Trophoblast cell (in vitro differentiated cells and primary cell): Measurements from ENCODE around the gene CHTF18.
A peak's percentile ranks its signal among the peaks of the same experiment; 100 is the strongest.

ENCODE experiments used
- DNase-seq, 2 donors: peaks; one replicate each; pipeline ENCODE4 v3.0.0-alpha.2; 2016
- H2AFZ ChIP-seq: 2 replicates; pipeline ENCODE4 v1.6.1; 2013; ENCODE audit warnings: low read length, moderate library complexity, mild to moderate bottlenecking; ENCODE audit not compliant: insufficient read depth, poor library complexity
- H2AK5ac ChIP-seq: 2 replicates; pipeline ENCODE4 v1.6.1; 2013; ENCODE audit warnings: mild to moderate bottlenecking, low read length
- H2BK120ac ChIP-seq: 2 replicates; pipeline ENCODE4 v1.6.1; 2013; ENCODE audit warnings: low read length, mild to moderate bottlenecking, moderate library complexity; ENCODE audit not compliant: insufficient read depth, poor library complexity
- H2BK12ac ChIP-seq: 2 replicates; pipeline ENCODE4 v1.6.1; 2013; ENCODE audit warnings: mild to moderate bottlenecking, low read length, moderate library complexity
- H2BK5ac ChIP-seq: 2 replicates; pipeline ENCODE4 v1.6.1; 2013; ENCODE audit warnings: low read length, low read depth, moderate library complexity, mild to moderate bottlenecking; ENCODE audit not compliant: poor library complexity
- H3K14ac ChIP-seq: 2 replicates; pipeline ENCODE4 v1.6.1; 2013; ENCODE audit warnings: mild to moderate bottlenecking, low read length
- H3K18ac ChIP-seq: 2 replicates; pipeline ENCODE4 v1.6.1; 2013; ENCODE audit warnings: mild to moderate bottlenecking, low read length
- H3K23ac ChIP-seq: 2 replicates; pipeline ENCODE4 v1.6.1; 2013; ENCODE audit warnings: low read length
- H3K27ac ChIP-seq: 2 replicates; pipeline ENCODE4 v1.5.1; 2013; ENCODE audit warnings: low read depth, mild to moderate bottlenecking, inconsistent platforms, low read length, moderate library complexity
- H3K27me3 ChIP-seq: 2 replicates; pipeline ENCODE4 v1.6.1; 2013; ENCODE audit warnings: inconsistent platforms, mild to moderate bottlenecking, low read length, moderate library complexity; ENCODE audit not compliant: insufficient read depth
- H3K36me3 ChIP-seq, 2 experiments: 1 replicate in 1 of 2; 2 replicates in 1 of 2; pipeline ENCODE4 v1.6.1; 2013; ENCODE audit warnings: low read length in 2 of 2, mild to moderate bottlenecking in 2 of 2, moderate library complexity in 1 of 2; ENCODE audit not compliant: insufficient read depth in 2 of 2, control insufficient read depth in 1 of 2
- H3K4ac ChIP-seq: 2 replicates; pipeline ENCODE4 v1.6.1; 2013; ENCODE audit warnings: low read depth, mild to moderate bottlenecking, low read length, moderate library complexity
- H3K4me1 ChIP-seq, 2 experiments: 1 replicate in 1 of 2; 2 replicates in 1 of 2; pipeline ENCODE4 v1.6.1; 2013; ENCODE audit warnings: low read length in 2 of 2, mild to moderate bottlenecking in 2 of 2, moderate library complexity in 1 of 2; ENCODE audit not compliant: insufficient read depth in 2 of 2, control insufficient read depth in 1 of 2
- H3K4me2 ChIP-seq: 2 replicates; pipeline ENCODE4 v1.6.1; 2013; ENCODE audit warnings: inconsistent platforms, mild to moderate bottlenecking, low read length, moderate library complexity
- H3K4me3 ChIP-seq: 2 replicates; pipeline ENCODE4 v1.5.1; 2013; ENCODE audit warnings: mild to moderate bottlenecking, low read depth, low read length, inconsistent platforms
- H3K79me1 ChIP-seq: one replicate; pipeline ENCODE4 v1.6.1; 2013; ENCODE audit warnings: low read length
- H3K79me2 ChIP-seq: 2 replicates; pipeline ENCODE4 v1.6.1; 2013; ENCODE audit warnings: low read length, mild to moderate bottlenecking; ENCODE audit not compliant: control insufficient read depth, insufficient read depth, poor library complexity
- H3K9ac ChIP-seq: 2 replicates; pipeline ENCODE4 v1.6.1; 2013; ENCODE audit warnings: mild to moderate bottlenecking, low read length
- H3K9me3 ChIP-seq: 2 replicates; pipeline ENCODE4 v1.6.1; 2013; ENCODE audit warnings: low read depth, mild to moderate bottlenecking, control low read depth, inconsistent platforms, low read length; ENCODE audit not compliant: insufficient read depth
- H4K12ac ChIP-seq: 2 replicates; pipeline ENCODE4 v1.6.1; 2013; ENCODE audit warnings: low read depth, mild to moderate bottlenecking, low read length, moderate library complexity
- H4K8ac ChIP-seq: 2 replicates; pipeline ENCODE4 v1.6.1; 2013; ENCODE audit warnings: low read depth, mild to moderate bottlenecking, low read length, moderate library complexity
- H4K91ac ChIP-seq: one replicate; pipeline ENCODE4 v1.6.1; 2013; ENCODE audit warnings: low read depth, mild to moderate bottlenecking, low read length, moderate library complexity
- WGBS: extraction: QIAGEN DNeasy Blood & Tissue Kit; methylation state at CpG from one replicate; pipeline ENCODE4 v1.1.7; 2013; ENCODE audit warnings: missing lambda C conversion rate; ENCODE audit not compliant: insufficient read length, insufficient coverage; ENCODE audit errors: extremely low coverage; 5-methylcytosine and 5-hydroxymethylcytosine counted together

Gene CHTF18

DNA sequence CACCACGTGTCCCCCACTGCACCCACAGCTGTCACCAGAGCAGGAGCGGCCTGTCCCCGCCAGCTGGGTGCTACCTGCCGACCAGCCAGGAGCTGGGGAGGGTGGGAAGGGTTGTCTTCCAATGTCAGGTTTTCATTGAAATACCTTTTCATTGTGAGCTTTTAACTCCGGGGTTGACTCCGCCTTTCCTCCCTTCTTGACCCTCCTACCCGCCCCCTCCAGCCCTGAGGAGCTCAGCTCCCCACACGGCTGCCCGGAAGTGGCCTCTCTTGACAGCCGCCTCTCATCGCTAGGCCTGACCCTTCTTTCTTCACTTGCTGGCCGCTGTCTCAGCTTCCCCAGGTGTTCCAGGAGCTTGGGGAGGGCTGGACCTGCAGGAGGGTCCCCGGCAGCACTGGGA, 33.3 kb downstream of the CHTF18 start:
- Histone ChIP-seq H2BK5ac (no peak overlapping the region), H2BK120ac (no peak overlapping the region), H4K8ac (no peak overlapping the region), H3K36me3 (no peaks in the 10 kb centered on the region), H3K9me3 (peaks cover 34% of the 10 kb centered on the region), H3K4me3 (no peak overlapping the region), H2BK12ac (no peak overlapping the region), H3K79me1 (no peaks in the 10 kb centered on the region), H3K4me2 (no peak overlapping the region), H3K79me2 (no peaks in the 10 kb centered on the region), H3K27ac (no peak overlapping the region), H3K23ac (no peak overlapping the region), H3K9ac (no peak overlapping the region), H3K27me3 (no peaks in the 10 kb centered on the region), H3K4ac (no peak overlapping the region), H3K14ac (no peak overlapping the region), H4K12ac (no peak overlapping the region), H4K91ac (no peak overlapping the region), H2AK5ac (no peak overlapping the region), H2AFZ (no peak overlapping the region), H3K4me1 (no peaks in the 10 kb centered on the region), H3K18ac (no peak overlapping the region)
- DNase-seq: no peak
- WGBS: no CpG with 5 or more reads among the region's 13 CpGs

DNA sequence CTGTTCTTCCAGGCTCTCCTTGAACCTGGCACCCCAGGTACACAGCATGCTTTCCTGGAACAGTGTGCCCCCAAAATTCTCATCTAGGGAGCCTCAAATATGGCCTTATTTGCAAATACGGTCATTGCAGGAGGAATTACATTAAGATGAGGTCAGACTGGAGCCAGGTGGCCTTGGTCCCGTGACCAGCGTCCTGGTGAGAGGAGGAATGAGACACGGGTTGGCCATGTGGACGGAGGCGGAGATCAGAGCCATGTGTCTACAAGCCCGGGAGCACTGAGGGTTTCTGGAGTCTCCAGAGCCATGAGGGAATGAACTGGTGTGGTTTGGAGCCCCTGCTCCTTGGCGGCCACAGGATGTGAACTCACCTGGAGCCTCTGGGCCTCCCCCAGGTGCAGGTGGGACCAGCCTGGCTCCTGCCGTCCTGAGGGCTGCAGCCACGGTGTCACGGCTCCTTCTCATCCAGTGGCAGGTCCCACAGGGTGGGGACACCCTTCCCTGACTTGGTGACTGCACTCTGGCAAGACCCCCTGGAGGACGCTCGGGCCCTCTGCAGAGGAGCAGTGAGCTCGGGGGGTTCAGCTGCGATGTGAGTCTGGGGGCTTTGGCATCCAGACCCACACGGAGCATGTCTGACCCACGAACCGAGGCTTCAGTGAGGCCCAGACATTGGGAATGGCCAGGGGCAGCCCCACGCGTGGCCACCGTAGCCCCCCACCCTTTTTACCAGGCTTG, 33.9 kb downstream of the CHTF18 start:
- Histone ChIP-seq H3K4ac (no peak overlapping the region), H4K8ac (no peak overlapping the region), H3K36me3 (no peaks in the 10 kb centered on the region), H3K9ac (no peak overlapping the region), H2AFZ (no peak overlapping the region), H3K9me3 (peaks cover 34% of the 10 kb centered on the region), H2BK12ac (no peak overlapping the region), H4K91ac (no peak overlapping the region), H3K4me2 (no peak overlapping the region), H3K79me2 (no peaks in the 10 kb centered on the region), H3K27me3 (no peaks in the 10 kb centered on the region), H2BK120ac (no peak overlapping the region), H2AK5ac (no peak overlapping the region), H3K23ac (no peak overlapping the region), H3K4me1 (no peaks in the 10 kb centered on the region), H3K18ac (no peak overlapping the region), H3K14ac (no peak overlapping the region), H3K27ac (no peak overlapping the region), H3K4me3 (no peak overlapping the region), H3K79me1 (no peaks in the 10 kb centered on the region), H2BK5ac (no peak overlapping the region), H4K12ac (no peak overlapping the region)
- DNase-seq: no peak
- no CpG with 5 or more reads among the region's 21 CpGs for WGBS

DNA sequence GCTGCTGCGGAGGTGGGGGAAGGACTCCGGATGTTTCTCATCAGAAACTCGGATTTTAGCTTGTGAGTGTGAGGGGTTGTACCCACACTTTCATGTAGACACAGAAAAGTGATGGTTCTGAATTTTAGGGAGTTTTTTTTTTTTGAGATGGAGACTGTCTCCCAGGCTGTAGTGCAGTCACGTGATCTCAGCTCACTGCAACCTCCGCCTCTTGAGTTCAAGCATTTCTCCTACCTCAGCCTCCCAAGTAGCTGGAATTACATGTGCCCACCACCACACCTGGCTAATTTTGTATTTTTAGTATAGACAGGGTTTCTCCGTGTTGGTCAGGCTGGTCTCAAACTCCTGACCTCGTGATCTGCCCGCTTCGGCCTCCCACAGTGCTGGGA, 34.5 kb downstream of the CHTF18 start:
- Histone ChIP-seq H3K36me3 (no peaks in the 10 kb centered on the region), H4K91ac (no peak overlapping the region), H3K14ac (no peak overlapping the region), H2BK120ac (no peak overlapping the region), H3K23ac (no peak overlapping the region), H3K4ac (no peak overlapping the region), H3K9ac (no peak overlapping the region), H3K9me3 (peaks cover 36% of the 10 kb centered on the region), H3K4me1 (no peaks in the 10 kb centered on the region), H3K18ac (no peak overlapping the region), H3K27me3 (no peaks in the 10 kb centered on the region), H4K12ac (no peak overlapping the region), H3K4me2 (no peak overlapping the region), H2BK12ac (no peak overlapping the region), H3K27ac (no peak overlapping the region), H2AFZ (no peak overlapping the region), H2BK5ac (no peak overlapping the region), H3K4me3 (no peak overlapping the region), H4K8ac (no peak overlapping the region), H2AK5ac (no peak overlapping the region), H3K79me1 (no peaks in the 10 kb centered on the region), H3K79me2 (no peaks in the 10 kb centered on the region)
- no CpG with 5 or more reads among the region's 9 CpGs for WGBS
- DNase-seq: no peak

DNA sequence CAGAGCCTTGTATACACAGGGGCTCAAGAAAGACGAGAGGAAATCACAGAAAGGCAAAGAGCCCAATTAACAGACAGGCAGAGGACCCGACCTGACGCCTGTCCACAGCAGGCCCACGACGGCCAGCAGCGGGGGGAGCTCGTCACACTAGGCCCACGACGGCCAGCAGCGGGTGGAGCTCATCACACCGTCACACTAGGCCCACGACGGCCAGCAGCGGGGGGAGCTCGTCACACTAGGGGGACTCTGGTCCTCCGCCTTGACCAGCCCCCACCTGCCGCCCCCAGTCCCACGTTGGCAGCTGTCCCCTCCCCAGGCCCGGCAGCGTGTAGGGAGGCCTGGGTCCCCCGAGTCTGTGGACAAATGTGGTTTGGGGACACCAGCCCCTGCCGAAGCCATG, 35.8 kb downstream of the CHTF18 start:
- H2BK5ac ChIP-seq: no peak overlapping the region
- no CpG with 5 or more reads among the region's 22 CpGs for WGBS
- no peak overlapping the region for H3K4ac ChIP-seq
- H3K4me2 ChIP-seq: no peak overlapping the region
- no peak overlapping the region for H3K18ac ChIP-seq
- H3K36me3 ChIP-seq: no peaks in the 10 kb centered on the region
- no peak overlapping the region for H4K91ac ChIP-seq
- peaks cover 36% of the 10 kb centered on the region for H3K9me3 ChIP-seq
- H2AK5ac ChIP-seq: no peak overlapping the region
- no peak overlapping the region for H4K8ac ChIP-seq
- no peak overlapping the region for H2BK12ac ChIP-seq
- H3K23ac ChIP-seq: no peak overlapping the region
- no peaks in the 10 kb centered on the region for H3K4me1 ChIP-seq
- H3K4me3 ChIP-seq: no peak overlapping the region
- no peaks in the 10 kb centered on the region for H3K79me1 ChIP-seq
- H3K14ac ChIP-seq: no peak overlapping the region
- no peak overlapping the region for H3K27ac ChIP-seq
- H3K27me3 ChIP-seq: no peaks in the 10 kb centered on the region
- H2BK120ac ChIP-seq: no peak overlapping the region
- H2AFZ ChIP-seq: no peak overlapping the region
- no peak overlapping the region for H4K12ac ChIP-seq
- DNase-seq: peak in 1 of 2 donors; percentile 10
- H3K79me2 ChIP-seq: no peaks in the 10 kb centered on the region
- H3K9ac ChIP-seq: no peak overlapping the region
